Measurements from ENCODE around the gene RGS7.

Gene RGS7

GRCh38 chr1:241343956-241344355, 13.0 kb downstream of the RGS7 start:
- no peak for TF ChIP-seq MYC (IDR thresholded peaks at IDR 0.05; ENCODE audit: low read depth, low read length)
- TF ChIP-seq POLR2A (IDR thresholded peaks at IDR 0.05; ENCODE audit: extremely low read depth, insufficient read length), result no peak
- TF ChIP-seq, protein P1, sequence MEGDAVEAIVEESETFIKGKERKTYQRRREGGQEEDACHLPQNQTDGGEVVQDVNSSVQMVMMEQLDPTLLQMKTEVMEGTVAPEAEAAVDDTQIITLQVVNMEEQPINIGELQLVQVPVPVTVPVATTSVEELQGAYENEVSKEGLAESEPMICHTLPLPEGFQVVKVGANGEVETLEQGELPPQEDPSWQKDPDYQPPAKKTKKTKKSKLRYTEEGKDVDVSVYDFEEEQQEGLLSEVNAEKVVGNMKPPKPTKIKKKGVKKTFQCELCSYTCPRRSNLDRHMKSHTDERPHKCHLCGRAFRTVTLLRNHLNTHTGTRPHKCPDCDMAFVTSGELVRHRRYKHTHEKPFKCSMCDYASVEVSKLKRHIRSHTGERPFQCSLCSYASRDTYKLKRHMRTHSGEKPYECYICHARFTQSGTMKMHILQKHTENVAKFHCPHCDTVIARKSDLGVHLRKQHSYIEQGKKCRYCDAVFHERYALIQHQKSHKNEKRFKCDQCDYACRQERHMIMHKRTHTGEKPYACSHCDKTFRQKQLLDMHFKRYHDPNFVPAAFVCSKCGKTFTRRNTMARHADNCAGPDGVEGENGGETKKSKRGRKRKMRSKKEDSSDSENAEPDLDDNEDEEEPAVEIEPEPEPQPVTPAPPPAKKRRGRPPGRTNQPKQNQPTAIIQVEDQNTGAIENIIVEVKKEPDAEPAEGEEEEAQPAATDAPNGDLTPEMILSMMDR (IDR thresholded peaks at IDR 0.05; ENCODE audit: low read depth, low read length), result no peak
- TF ChIP-seq MAX (IDR thresholded peaks at IDR 0.05; ENCODE audit: low read depth, low read length), result no peak
- no peak for DNase-seq (ENCODE audit: low read depth)
- no peak overlapping the region for H3K4me3 ChIP-seq (ENCODE audit: low read depth, low read length)

DNA sequence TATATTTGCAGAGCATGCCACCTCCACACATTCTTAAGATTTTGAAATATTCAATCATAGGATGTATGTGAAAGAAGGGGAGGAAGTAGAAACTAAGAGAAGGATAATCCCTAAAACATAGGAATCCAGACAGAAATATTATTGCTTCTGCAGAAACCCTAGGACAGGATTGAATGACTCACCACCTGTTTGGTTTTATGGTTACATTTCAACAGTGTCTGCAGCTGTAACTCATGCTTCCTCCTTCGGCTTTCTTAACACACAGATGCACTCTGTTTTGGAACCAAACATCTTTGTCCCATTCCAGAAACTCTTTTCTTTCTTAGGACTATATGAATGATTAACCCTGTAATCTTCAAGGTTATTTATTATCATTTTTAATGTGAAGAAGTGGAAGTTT, 20.7 kb downstream of the RGS7 start:
- no peak overlapping the region for H3K4me3 ChIP-seq (ENCODE audit: low read depth, low read length)
- DNase-seq (ENCODE audit: low read depth), result peak; percentile 47
- no peak for TF ChIP-seq MAX (IDR thresholded peaks at IDR 0.05; ENCODE audit: low read depth, low read length)
- TF ChIP-seq MYC (IDR thresholded peaks at IDR 0.05; ENCODE audit: low read depth, low read length), result no peak
- no peak for TF ChIP-seq POLR2A (IDR thresholded peaks at IDR 0.05; ENCODE audit: extremely low read depth, insufficient read length)
- TF ChIP-seq, protein P1 (IDR thresholded peaks at IDR 0.05; ENCODE audit: low read depth, low read length), result no peak

GRCh38 chr1:241332987-241333386, 24.0 kb downstream of the RGS7 start:
- DNase-seq (ENCODE audit: low read depth), result no peak
- no peak overlapping the region for H3K4me3 ChIP-seq (ENCODE audit: low read depth, low read length)
- no peak for TF ChIP-seq MAX (IDR thresholded peaks at IDR 0.05; ENCODE audit: low read depth, low read length)
- TF ChIP-seq MYC (IDR thresholded peaks at IDR 0.05; ENCODE audit: low read depth, low read length), result no peak
- no peak for TF ChIP-seq POLR2A (IDR thresholded peaks at IDR 0.05; ENCODE audit: extremely low read depth, insufficient read length)
- TF ChIP-seq, protein P1 (IDR thresholded peaks at IDR 0.05; ENCODE audit: low read depth, low read length), result no peak

GRCh38 chr1:241332037-241332409, 25.0 kb downstream of the RGS7 start:
- H3K4me3 ChIP-seq (ENCODE audit: low read depth, low read length), result no peak overlapping the region
- no peak for DNase-seq (ENCODE audit: low read depth)
- TF ChIP-seq, protein P1 (IDR thresholded peaks at IDR 0.05; ENCODE audit: low read depth, low read length), result no peak
- TF ChIP-seq MYC (IDR thresholded peaks at IDR 0.05; ENCODE audit: low read depth, low read length) (no peak), MAX (IDR thresholded peaks at IDR 0.05; ENCODE audit: low read depth, low read length) (no peak), POLR2A (IDR thresholded peaks at IDR 0.05; ENCODE audit: extremely low read depth, insufficient read length) (no peak)

DNA sequence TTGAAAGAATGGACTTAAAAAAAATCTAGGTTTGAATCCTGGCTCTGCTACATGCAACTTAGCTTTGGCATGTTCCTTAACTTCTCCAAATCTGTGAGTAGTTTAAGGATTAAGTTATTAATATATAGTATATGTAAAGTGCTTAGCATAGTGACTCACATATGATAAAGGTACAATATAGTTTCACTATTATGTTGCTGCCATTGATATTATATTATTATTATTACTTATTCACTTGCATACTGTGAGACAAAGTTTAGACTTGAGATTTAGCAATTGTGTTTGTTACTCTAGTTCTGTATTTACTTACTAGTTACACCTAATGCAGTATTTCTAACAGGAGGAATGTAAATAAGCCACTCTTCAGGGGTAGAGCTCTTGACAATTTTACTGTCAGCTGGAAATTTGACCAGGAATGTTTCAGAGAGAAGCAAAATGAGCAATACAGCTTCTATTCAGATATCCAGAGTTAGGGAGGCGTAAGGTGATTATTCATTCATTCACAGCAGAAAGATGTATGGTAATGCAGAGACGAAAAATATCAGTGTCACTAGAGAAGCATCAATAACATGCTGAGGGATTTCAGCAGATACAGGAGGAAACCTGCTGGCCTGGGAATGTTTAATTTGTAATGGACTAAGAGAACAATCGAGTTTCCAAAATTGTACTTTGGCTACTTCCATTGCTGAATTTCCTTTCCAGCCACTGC, 25.5 kb downstream of the RGS7 start:
- no peak for DNase-seq (ENCODE audit: low read depth)
- TF ChIP-seq MYC (IDR thresholded peaks at IDR 0.05; ENCODE audit: low read depth, low read length) (no peak), POLR2A (IDR thresholded peaks at IDR 0.05; ENCODE audit: extremely low read depth, insufficient read length) (no peak), MAX (IDR thresholded peaks at IDR 0.05; ENCODE audit: low read depth, low read length) (no peak)
- TF ChIP-seq, protein P1 (IDR thresholded peaks at IDR 0.05; ENCODE audit: low read depth, low read length), result no peak
- H3K4me3 ChIP-seq (ENCODE audit: low read depth, low read length), result no peak overlapping the region
